ENCODE results near the gene TMEM109. TPM values are rescaled to one million over a fixed set of nuclear protein-coding genes. Genes with fewer than 3 reads are reported as not detected.
A peak's percentile ranks its signal among the peaks of the same experiment; 100 is the strongest.

Gene TMEM109
- total and polyA plus RNA-seq, 9 of the 15 experiments (the other 6 are each of a cell fraction or from before 2014, with no cell fraction given) = 9.2 to 71.3 (median 30.5) TPM

DNA sequence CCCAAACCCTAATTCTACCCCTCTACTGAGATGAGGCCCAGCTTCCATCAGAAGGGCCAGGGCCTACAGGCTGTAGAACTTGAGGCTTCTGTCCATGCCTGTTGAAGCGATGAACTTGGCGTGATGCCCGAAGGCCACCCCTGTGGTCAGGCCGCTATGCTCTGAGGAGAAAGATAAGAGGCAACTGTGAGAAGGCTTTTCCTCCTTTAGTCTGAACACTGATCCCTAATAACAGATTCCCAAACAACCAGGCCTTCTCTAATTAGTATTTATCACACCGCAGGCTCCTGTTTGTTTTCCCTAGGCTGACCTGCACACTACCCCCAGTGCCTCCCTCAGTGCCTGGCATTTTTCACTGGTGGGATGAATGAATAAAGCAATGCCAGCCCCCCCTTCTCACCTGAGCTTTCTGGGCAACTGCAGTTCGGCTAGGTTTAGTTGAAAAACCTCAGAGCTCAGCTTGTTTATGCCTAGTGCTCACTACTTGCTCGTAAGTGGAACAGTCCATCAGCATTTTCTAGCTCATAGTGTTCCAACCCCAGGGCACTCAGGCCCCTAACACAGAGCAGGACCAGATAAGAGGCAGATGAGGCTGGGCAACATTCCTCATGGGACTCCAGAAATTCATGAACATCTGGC, 22.7 kb upstream of the TMEM109 start (continued):
- TF ChIP-seq ELF1 (tag; IDR thresholded peaks at IDR 0.05) (no peak), ZBTB34 (CRISPR knock-in tag; IDR thresholded peaks at IDR 0.05) (no peak), DNMT1 (IDR thresholded peaks at IDR 0.05) (no peak), POLR2B (IDR thresholded peaks at IDR 0.05; ENCODE audit: low read depth, partially characterized antibody) (no peak), MXI1 (IDR thresholded peaks at IDR 0.05; ENCODE audit: low read depth, low read length) (no peak), CBFA2T2 (conservative IDR thresholded peaks at IDR 0.05) (peak; percentile 65), NFE2L1 (tag; IDR thresholded peaks at IDR 0.05; ENCODE audit: borderline replicate concordance, low read depth) (no peak), ADNP (tag; IDR thresholded peaks at IDR 0.05) (no peak), GTF2F1 (IDR thresholded peaks at IDR 0.05; ENCODE audit: low read depth, low read length) (no peak), ZNF408 (CRISPR knock-in tag; IDR thresholded peaks at IDR 0.05; ENCODE audit: low read depth) (no peak), FOXK1 (CRISPR knock-in tag; IDR thresholded peaks at IDR 0.05; ENCODE audit: borderline replicate concordance) (no peak), ZNF280B (CRISPR knock-in tag; IDR thresholded peaks at IDR 0.05) (no peak), MAFF (IDR thresholded peaks at IDR 0.05; ENCODE audit: low read length) (no peak), HOXB6 (CRISPR knock-in tag; IDR thresholded peaks at IDR 0.05; ENCODE audit: borderline replicate concordance) (no peak), ZNF561 (CRISPR knock-in tag; conservative IDR thresholded peaks at IDR 0.05) (no peak), NFE2 (IDR thresholded peaks at IDR 0.05; ENCODE audit: low read depth) (peak; percentile 39; the same call in 1 of the 2 replicates), TRIM25 (IDR thresholded peaks at IDR 0.05; ENCODE audit: borderline replicate concordance) (no peak), ZC3H11A (IDR thresholded peaks at IDR 0.05; ENCODE audit: low read depth, low read length) (no peak), ZNF282 (CRISPR knock-in tag; IDR thresholded peaks at IDR 0.05) (no peak), UBTF (IDR thresholded peaks at IDR 0.05; ENCODE audit: borderline replicate concordance in 1 of 2, low read depth in 2 of 2, low read length in 2 of 2) (no peak), HMG20A (CRISPR knock-in tag; conservative IDR thresholded peaks at IDR 0.05) (no peak), POLR2AphosphoS5 (IDR thresholded peaks at IDR 0.05; ENCODE audit: control insufficient read depth, insufficient read depth, low read depth, low read length) (peak; percentile 78; the same call in 1 of the 2 replicates), ETV1 (tag; conservative IDR thresholded peaks at IDR 0.05; ENCODE audit: low read depth) (no peak)

All from K562 (cell line).